GM12878 (cell line): ENCODE results near the gene ZNF428.

ENCODE experiments used
- CHD2 ChIP-seq: IDR thresholded peaks from 2 replicates; pipeline ENCODE4 v1.6.1; 2011; ENCODE audit warnings: low read depth, low read length, improper control_type of control experiment, borderline replicate concordance
- CTCF ChIP-seq, 3 experiments: IDR thresholded peaks in 2 of 3; conservative IDR thresholded peaks in 1 of 3; 2 replicates each; pipeline ENCODE4 v1.5.1; 2011; ENCODE audit warnings: low read depth in 3 of 3, low read length in 3 of 3, mild to moderate bottlenecking in 3 of 3, control low read depth in 2 of 3, moderate library complexity in 2 of 3, inconsistent platforms in 1 of 3, mixed read lengths in 1 of 3; ENCODE audit not compliant: control insufficient read depth in 2 of 3, insufficient read depth in 1 of 3; ENCODE audit errors: extremely low read depth in 1 of 3
- NRF1 ChIP-seq: conservative IDR thresholded peaks from 2 replicates; pipeline ENCODE4 v1.6.1; 2011; ENCODE audit warnings: mild to moderate bottlenecking, low read depth, low read length, improper control_type of control experiment
- RAD21 ChIP-seq: IDR thresholded peaks from 2 replicates; pipeline ENCODE4 v1.6.1; 2011; ENCODE audit warnings: mild to moderate bottlenecking, low read depth, low read length, moderate library complexity; ENCODE audit not compliant: insufficient read depth
- TAF1 ChIP-seq: IDR thresholded peaks from 2 replicates; pipeline ENCODE4 v1.6.1; 2011; ENCODE audit warnings: mild to moderate bottlenecking, low read depth, low read length, borderline replicate concordance
- TCF12 ChIP-seq: IDR thresholded peaks from 2 replicates; pipeline ENCODE4 v1.6.1; 2011; ENCODE audit warnings: low read depth, mild to moderate bottlenecking, low read length
- TCF7 ChIP-seq: IDR thresholded peaks from 2 replicates; pipeline ENCODE4 v1.6.1; 2014; ENCODE audit warnings: antibody characterized with exemption, borderline replicate concordance
- YY1 ChIP-seq: IDR thresholded peaks from 2 replicates; pipeline ENCODE4 v1.6.1; 2011; ENCODE audit warnings: low read depth, mild to moderate bottlenecking, low read length
- ZNF207 ChIP-seq: fragments of 450-650 bp; IDR thresholded peaks from 2 replicates; pipeline ENCODE4 v1.6.1; 2014; ENCODE audit warnings: antibody characterized with exemption, mild to moderate bottlenecking, borderline replicate concordance
- ZNF274 ChIP-seq: IDR thresholded peaks from one replicate; pipeline ENCODE4 v1.8.0; 2011; ENCODE audit not compliant: insufficient read length, insufficient read depth
- ZSCAN29 ChIP-seq: fragments of 450-650 bp; IDR thresholded peaks from 2 replicates; pipeline ENCODE4 v1.6.1; 2017; ENCODE audit warnings: mild to moderate bottlenecking, moderate library complexity
- TF ChIP-seq, protein P1 (sequence below): fragments of 450-650 bp; IDR thresholded peaks from 2 replicates; pipeline ENCODE4 v1.6.1; 2017; ENCODE audit warnings: mild to moderate bottlenecking
- TF ChIP-seq, protein P2 (sequence below): IDR thresholded peaks from 2 replicates; pipeline ENCODE4 v1.6.1; 2011; ENCODE audit warnings: low read depth, mild to moderate bottlenecking, low read length, moderate library complexity, borderline replicate concordance; ENCODE audit errors: extremely low read depth

- TF ChIP-seq NRF1 (no peak), CTCF (IDR thresholded peaks at IDR 0.05 in 2 of 3, conservative IDR thresholded peaks at IDR 0.05 in 1 of 3; ENCODE audit: control insufficient read depth in 2 of 3, extremely low read depth in 1 of 3, insufficient read depth in 1 of 3, low read depth in 3 of 3, low read length in 3 of 3) (no peak), TAF1 (no peak), RAD21 (no peak), ZSCAN29 (no peak), TCF12 (no peak), ZNF274 (no peak), TCF7 (no peak), ZNF207 (no peak), CHD2 (no peak), YY1 (no peak)
- TF ChIP-seq, protein P1, sequence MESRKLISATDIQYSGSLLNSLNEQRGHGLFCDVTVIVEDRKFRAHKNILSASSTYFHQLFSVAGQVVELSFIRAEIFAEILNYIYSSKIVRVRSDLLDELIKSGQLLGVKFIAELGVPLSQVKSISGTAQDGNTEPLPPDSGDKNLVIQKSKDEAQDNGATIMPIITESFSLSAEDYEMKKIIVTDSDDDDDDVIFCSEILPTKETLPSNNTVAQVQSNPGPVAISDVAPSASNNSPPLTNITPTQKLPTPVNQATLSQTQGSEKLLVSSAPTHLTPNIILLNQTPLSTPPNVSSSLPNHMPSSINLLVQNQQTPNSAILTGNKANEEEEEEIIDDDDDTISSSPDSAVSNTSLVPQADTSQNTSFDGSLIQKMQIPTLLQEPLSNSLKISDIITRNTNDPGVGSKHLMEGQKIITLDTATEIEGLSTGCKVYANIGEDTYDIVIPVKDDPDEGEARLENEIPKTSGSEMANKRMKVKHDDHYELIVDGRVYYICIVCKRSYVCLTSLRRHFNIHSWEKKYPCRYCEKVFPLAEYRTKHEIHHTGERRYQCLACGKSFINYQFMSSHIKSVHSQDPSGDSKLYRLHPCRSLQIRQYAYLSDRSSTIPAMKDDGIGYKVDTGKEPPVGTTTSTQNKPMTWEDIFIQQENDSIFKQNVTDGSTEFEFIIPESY: no peak
- TF ChIP-seq, protein P2, sequence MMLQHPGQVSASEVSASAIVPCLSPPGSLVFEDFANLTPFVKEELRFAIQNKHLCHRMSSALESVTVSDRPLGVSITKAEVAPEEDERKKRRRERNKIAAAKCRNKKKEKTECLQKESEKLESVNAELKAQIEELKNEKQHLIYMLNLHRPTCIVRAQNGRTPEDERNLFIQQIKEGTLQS: no peak
Observed at GRCh38 chr19:43595605-43595998, 23.8 kb downstream of the ZNF428 start.
